HepG2 (cell line): ENCODE results near the gene TGM5. TPM values are rescaled to one million over a fixed set of nuclear protein-coding genes. Genes with fewer than 3 reads are reported as not detected.
A peak's percentile ranks its signal among the peaks of the same experiment; 100 is the strongest.

Experiments used
- AHR ChIP-seq: IDR thresholded peaks from 2 replicates; pipeline ENCODE4 v1.6.1; 2018; ENCODE audit warnings: missing genetic modification reagents, missing compliant biosample characterization
- CAMTA2 ChIP-seq: sonication (generic); formaldehyde crosslinking; IDR thresholded peaks from 2 replicates; pipeline ENCODE4 v1.4.0; 2020; ENCODE audit warnings: mild to moderate bottlenecking, missing genetic modification reagents, borderline replicate concordance
- CEBPG ChIP-seq: IDR thresholded peaks from 2 replicates; pipeline ENCODE4 v1.6.1; 2016
- CHD4 ChIP-seq: fragments of 200-600 bp; sonication (generic); IDR thresholded peaks from 2 replicates; pipeline ENCODE4 v1.7.0; 2017; ENCODE audit warnings: mild to moderate bottlenecking, low read length, borderline replicate concordance
- E2F1 ChIP-seq: sonication (generic); formaldehyde crosslinking; IDR thresholded peaks from 2 replicates; pipeline ENCODE4 v1.5.0; 2020; ENCODE audit warnings: missing genetic modification reagents
- FUBP1 ChIP-seq: sonication (generic); formaldehyde crosslinking; IDR thresholded peaks from 2 replicates; pipeline ENCODE4 v1.5.1; 2020; ENCODE audit warnings: missing genetic modification reagents, mild to moderate bottlenecking, borderline replicate concordance
- HDAC6 ChIP-seq: fragments of 200-600 bp; sonication (generic); IDR thresholded peaks from 2 replicates; pipeline ENCODE4 v1.7.0; 2017; ENCODE audit warnings: mild to moderate bottlenecking, antibody characterized with exemption, low read length, low read depth
- HOXA5 ChIP-seq: sonication (generic); formaldehyde crosslinking; IDR thresholded peaks from 2 replicates; pipeline ENCODE4 v1.4.0; 2020; ENCODE audit warnings: missing genetic modification reagents
- KDM5A ChIP-seq: fragments of 200-600 bp; sonication (generic); IDR thresholded peaks from 2 replicates; pipeline ENCODE4 v1.7.0; 2018; ENCODE audit warnings: antibody characterized with exemption, mild to moderate bottlenecking, low read length, borderline replicate concordance
- NKX3-1 ChIP-seq: sonication (generic); formaldehyde crosslinking; IDR thresholded peaks from 2 replicates; pipeline ENCODE4 v1.5.0; 2020; ENCODE audit warnings: missing genetic modification reagents
- NRL ChIP-seq: sonication (generic); formaldehyde crosslinking; IDR thresholded peaks from 2 replicates; pipeline ENCODE4 v1.5.0; 2020; ENCODE audit warnings: missing genetic modification reagents, mild to moderate bottlenecking, moderate library complexity, borderline replicate concordance
- PHF20 ChIP-seq: sonication (generic); formaldehyde crosslinking; IDR thresholded peaks from 2 replicates; pipeline ENCODE4 v1.5.0; 2020; ENCODE audit warnings: mild to moderate bottlenecking, missing genetic modification reagents
- SOX5 ChIP-seq: IDR thresholded peaks from 2 replicates; pipeline ENCODE4 v1.6.1; 2016; ENCODE audit warnings: borderline replicate concordance
- ZNF253 ChIP-seq: sonication (generic); formaldehyde crosslinking; IDR thresholded peaks from 2 replicates; pipeline ENCODE4 v1.8.0; 2022; ENCODE audit warnings: mild to moderate bottlenecking, missing genetic modification reagents, borderline replicate concordance
- ZNF777 ChIP-seq: sonication (generic); formaldehyde crosslinking; IDR thresholded peaks from 2 replicates; pipeline ENCODE4 v1.4.0; 2020; ENCODE audit warnings: missing genetic modification reagents
- polyA plus RNA-seq, 8 experiments: library from polyadenylated mRNA; depleted of rRNA in 3 of 8; stranded (reverse) in 7 of 8; unstranded in 1 of 8; fragments of >200 nt; fragmentation: Illumina TruSeq in 4 of 8; extraction: Trizol in 4 of 8; gene quantifications; 2 replicates each; pipeline versions ENCODE4 v1.2.1 to v1.2.3, GENCODE V29; 2011 to 2016; ENCODE audit warnings: low read depth in 4 of 8, missing spikeins in 1 of 8, mixed read lengths in 1 of 8; ENCODE audit not compliant: insufficient read depth in 1 of 8
- total RNA-seq, 5 experiments: library from RNA; depleted of rRNA; stranded (reverse); fragments of >200 nt; fragmentation: Illumina TruSeq; extraction: Trizol; gene quantifications; 2 replicates each; pipeline ENCODE4 v1.2.3, GENCODE V29; 2016; ENCODE audit warnings: low read depth in 1 of 5
- TF ChIP-seq, protein P1 (sequence below): sonication (generic); formaldehyde crosslinking; IDR thresholded peaks from 2 replicates; pipeline ENCODE4 v1.9.0; 2021; ENCODE audit warnings: missing genetic modification reagents, borderline replicate concordance
- TF ChIP-seq, protein P2 (sequence below): IDR thresholded peaks from 2 replicates; pipeline ENCODE4 v1.6.1; 2016; ENCODE audit warnings: low read depth, control low read depth
- TF ChIP-seq, protein P3 (sequence below): sonication (generic); formaldehyde crosslinking; IDR thresholded peaks from 2 replicates; pipeline ENCODE4 v1.8.0; 2022; ENCODE audit warnings: missing genetic modification reagents, mild to moderate bottlenecking, moderate library complexity, borderline replicate concordance

The TGM5 gene
- total and polyA plus RNA-seq, 2 of the 13 experiments (the other 11 are each of a cell fraction or from before 2014, with no cell fraction given) = 0.18 to 0.65 TPM

DNA sequence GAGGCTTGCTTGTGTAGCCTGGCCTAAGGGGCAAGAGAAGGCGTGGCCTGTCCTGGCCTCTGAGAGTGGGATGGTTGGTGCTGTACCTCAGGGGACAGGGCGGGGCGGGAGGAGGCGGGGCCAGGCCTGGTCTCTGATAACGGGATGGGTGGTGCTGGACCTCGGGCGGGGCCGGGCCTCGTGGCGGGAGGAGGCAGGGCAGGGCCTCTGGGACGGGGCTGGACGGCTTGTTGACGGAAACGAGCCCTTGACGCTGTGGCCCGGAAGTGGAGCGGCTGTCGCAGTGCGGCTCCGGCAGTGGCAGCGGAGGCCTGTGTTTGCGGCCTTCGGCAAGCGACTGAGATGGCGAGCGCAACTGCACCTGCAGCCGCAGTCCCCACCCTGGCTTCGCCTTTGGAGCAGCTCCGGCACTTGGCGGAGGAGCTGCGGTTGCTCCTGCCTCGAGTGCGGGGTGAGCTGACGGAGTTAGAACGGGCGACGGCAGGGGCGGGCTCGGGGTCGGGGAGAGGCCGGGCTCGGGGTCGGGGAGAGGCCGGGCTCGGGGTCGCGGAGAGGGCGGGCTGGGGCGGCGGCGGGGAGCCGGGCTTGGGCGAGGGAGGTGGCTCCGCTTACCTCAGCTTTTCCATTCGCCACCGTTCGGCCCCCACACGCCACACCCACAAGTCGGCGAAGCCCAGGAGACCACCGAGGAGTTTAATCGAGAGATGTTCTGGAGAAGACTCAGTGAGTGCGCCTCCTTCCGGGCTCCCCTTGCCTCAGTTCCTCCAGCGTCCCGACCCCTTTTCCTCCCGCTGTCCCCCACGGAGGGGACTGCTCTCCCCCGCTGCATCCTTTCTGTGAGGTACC, 81.3 kb downstream of the TGM5 start, which contains the start of gene CCNDBP1 (continued):
- TF ChIP-seq KDM5A (no peak), CAMTA2 (CRISPR knock-in tag) (no peak; the same call in 1 of the 2 replicates), NKX3-1 (peak; percentile 84; the same call in 1 of the 2 replicates), ZNF777 (CRISPR knock-in tag) (peak; percentile 88), ZNF253 (CRISPR knock-in tag) (no peak), SOX5 (peak; percentile 34; the same call in 1 of the 2 replicates), CHD4 (no peak), AHR (CRISPR knock-in tag) (0 out of 2 replicates have a peak, but pooled peaks have one; percentile 22), HOXA5 (CRISPR knock-in tag) (peak; percentile 72), CEBPG (CRISPR knock-in tag) (no peak), HDAC6 (no peak), PHF20 (CRISPR knock-in tag) (peak; percentile 79), NRL (CRISPR knock-in tag) (no peak), E2F1 (CRISPR knock-in tag) (peak; percentile 70; the same call in 1 of the 2 replicates), FUBP1 (CRISPR knock-in tag) (no peak)
- TF ChIP-seq, protein P1, sequence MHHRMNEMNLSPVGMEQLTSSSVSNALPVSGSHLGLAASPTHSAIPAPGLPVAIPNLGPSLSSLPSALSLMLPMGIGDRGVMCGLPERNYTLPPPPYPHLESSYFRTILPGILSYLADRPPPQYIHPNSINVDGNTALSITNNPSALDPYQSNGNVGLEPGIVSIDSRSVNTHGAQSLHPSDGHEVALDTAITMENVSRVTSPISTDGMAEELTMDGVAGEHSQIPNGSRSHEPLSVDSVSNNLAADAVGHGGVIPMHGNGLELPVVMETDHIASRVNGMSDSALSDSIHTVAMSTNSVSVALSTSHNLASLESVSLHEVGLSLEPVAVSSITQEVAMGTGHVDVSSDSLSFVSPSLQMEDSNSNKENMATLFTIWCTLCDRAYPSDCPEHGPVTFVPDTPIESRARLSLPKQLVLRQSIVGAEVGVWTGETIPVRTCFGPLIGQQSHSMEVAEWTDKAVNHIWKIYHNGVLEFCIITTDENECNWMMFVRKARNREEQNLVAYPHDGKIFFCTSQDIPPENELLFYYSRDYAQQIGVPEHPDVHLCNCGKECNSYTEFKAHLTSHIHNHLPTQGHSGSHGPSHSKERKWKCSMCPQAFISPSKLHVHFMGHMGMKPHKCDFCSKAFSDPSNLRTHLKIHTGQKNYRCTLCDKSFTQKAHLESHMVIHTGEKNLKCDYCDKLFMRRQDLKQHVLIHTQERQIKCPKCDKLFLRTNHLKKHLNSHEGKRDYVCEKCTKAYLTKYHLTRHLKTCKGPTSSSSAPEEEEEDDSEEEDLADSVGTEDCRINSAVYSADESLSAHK (CRISPR knock-in tag) = no peak
- TF ChIP-seq, protein P2, sequence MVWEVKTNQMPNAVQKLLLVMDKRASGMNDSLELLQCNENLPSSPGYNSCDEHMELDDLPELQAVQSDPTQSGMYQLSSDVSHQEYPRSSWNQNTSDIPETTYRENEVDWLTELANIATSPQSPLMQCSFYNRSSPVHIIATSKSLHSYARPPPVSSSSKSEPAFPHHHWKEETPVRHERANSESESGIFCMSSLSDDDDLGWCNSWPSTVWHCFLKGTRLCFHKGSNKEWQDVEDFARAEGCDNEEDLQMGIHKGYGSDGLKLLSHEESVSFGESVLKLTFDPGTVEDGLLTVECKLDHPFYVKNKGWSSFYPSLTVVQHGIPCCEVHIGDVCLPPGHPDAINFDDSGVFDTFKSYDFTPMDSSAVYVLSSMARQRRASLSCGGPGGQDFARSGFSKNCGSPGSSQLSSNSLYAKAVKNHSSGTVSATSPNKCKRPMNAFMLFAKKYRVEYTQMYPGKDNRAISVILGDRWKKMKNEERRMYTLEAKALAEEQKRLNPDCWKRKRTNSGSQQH (CRISPR knock-in tag) = 0 out of 2 replicates have a peak, but pooled peaks have one; percentile 40
- TF ChIP-seq, protein P3, sequence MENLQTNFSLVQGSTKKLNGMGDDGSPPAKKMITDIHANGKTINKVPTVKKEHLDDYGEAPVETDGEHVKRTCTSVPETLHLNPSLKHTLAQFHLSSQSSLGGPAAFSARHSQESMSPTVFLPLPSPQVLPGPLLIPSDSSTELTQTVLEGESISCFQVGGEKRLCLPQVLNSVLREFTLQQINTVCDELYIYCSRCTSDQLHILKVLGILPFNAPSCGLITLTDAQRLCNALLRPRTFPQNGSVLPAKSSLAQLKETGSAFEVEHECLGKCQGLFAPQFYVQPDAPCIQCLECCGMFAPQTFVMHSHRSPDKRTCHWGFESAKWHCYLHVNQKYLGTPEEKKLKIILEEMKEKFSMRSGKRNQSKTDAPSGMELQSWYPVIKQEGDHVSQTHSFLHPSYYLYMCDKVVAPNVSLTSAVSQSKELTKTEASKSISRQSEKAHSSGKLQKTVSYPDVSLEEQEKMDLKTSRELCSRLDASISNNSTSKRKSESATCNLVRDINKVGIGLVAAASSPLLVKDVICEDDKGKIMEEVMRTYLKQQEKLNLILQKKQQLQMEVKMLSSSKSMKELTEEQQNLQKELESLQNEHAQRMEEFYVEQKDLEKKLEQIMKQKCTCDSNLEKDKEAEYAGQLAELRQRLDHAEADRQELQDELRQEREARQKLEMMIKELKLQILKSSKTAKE (CRISPR knock-in tag) = peak; percentile 65
